GM12878 (cell line): ENCODE results near the gene YBX3. TPM values are rescaled to one million over a fixed set of nuclear protein-coding genes. Genes with fewer than 3 reads are reported as not detected.
A peak's percentile ranks its signal among the peaks of the same experiment; 100 is the strongest.

Experiments
- CBFB ChIP-seq: IDR thresholded peaks from 2 replicates; pipeline ENCODE4 v1.6.1; 2016; ENCODE audit warnings: antibody characterized with exemption, low read depth
- CREB1 ChIP-seq: IDR thresholded peaks from 2 replicates; pipeline ENCODE4 v1.6.1; 2012; ENCODE audit warnings: low read depth, mild to moderate bottlenecking, inconsistent platforms
- EED ChIP-seq: sonication (generic); IDR thresholded peaks from 2 replicates; pipeline ENCODE4 v1.6.1; 2016; ENCODE audit warnings: antibody characterized with exemption, low read depth
- ETV6 ChIP-seq, 2 experiments: fragments of 450-650 bp in 1 of 2; IDR thresholded peaks in 1 of 2; conservative IDR thresholded peaks in 1 of 2; 2 replicates each; pipeline ENCODE4 v1.6.1; 2014; ENCODE audit warnings: antibody characterized with exemption in 1 of 2, borderline replicate concordance in 1 of 2, low read depth in 1 of 2, mild to moderate bottlenecking in 1 of 2, moderate library complexity in 1 of 2
- GABPA ChIP-seq: IDR thresholded peaks from 2 replicates; pipeline ENCODE4 v1.6.1; 2014; ENCODE audit warnings: antibody characterized with exemption, low read depth, mild to moderate bottlenecking, inconsistent platforms
- HCFC1 ChIP-seq: fragments of 150-350 bp; IDR thresholded peaks from 2 replicates; pipeline ENCODE4 v1.6.1; 2014; ENCODE audit warnings: low read length
- IKZF1 ChIP-seq: fragments of 450-650 bp; conservative IDR thresholded peaks from 2 replicates; pipeline ENCODE4 v1.6.1; 2017; ENCODE audit warnings: antibody characterized with exemption, mild to moderate bottlenecking
- IKZF2 ChIP-seq, 2 experiments: fragments of 450-650 bp; IDR thresholded peaks; 2 replicates each; pipeline ENCODE4 v1.6.1; 2017; ENCODE audit warnings: mild to moderate bottlenecking in 2 of 2, moderate library complexity in 2 of 2
- KDM1A ChIP-seq: fragments of 200-600 bp; sonication (generic); IDR thresholded peaks from 2 replicates; pipeline ENCODE4 v1.6.1; 2016; ENCODE audit warnings: borderline replicate concordance
- YBX1 ChIP-seq: fragments of 450-650 bp; IDR thresholded peaks from 2 replicates; pipeline ENCODE4 v1.6.1; 2016; ENCODE audit warnings: antibody characterized with exemption
- ZBED1 ChIP-seq: IDR thresholded peaks from 2 replicates; pipeline ENCODE4 v1.6.1; 2016; ENCODE audit warnings: borderline replicate concordance
- polyA plus RNA-seq, 11 experiments: library from polyadenylated mRNA; depleted of rRNA in 4 of 11; unstranded in 6 of 11; stranded (reverse) in 5 of 11; fragments of >200 nt; fragmentation: Nextera tagmentation in 4 of 11; fragmentation: Illumina TruSeq in 1 of 11; extraction: Ambion mirVana in 4 of 11; extraction: Trizol in 1 of 11; gene quantifications; 1 replicate in 1 of 11; 2 replicates in 10 of 11; pipeline versions ENCODE4 v1.2.1 to v1.2.3, GENCODE V29; 2011 to 2016; ENCODE audit warnings: inconsistent platforms in 2 of 11, missing spikeins in 2 of 11, low read depth in 1 of 11
- total RNA-seq, 4 experiments: library from RNA; depleted of rRNA in 3 of 4; stranded (reverse); fragments of >200 nt in 3 of 4; fragmentation: Illumina TruSeq in 1 of 4; extraction: Trizol in 1 of 4; gene quantifications; 2 replicates each; pipeline versions ENCODE4 v1.2.1 to v1.2.3, GENCODE V29; 2013 to 2021
- TF ChIP-seq, protein P1 (sequence below): fragments of 450-650 bp; IDR thresholded peaks from 2 replicates; pipeline ENCODE4 v1.6.1; 2017; ENCODE audit warnings: mild to moderate bottlenecking, moderate library complexity
- TF ChIP-seq, protein P2 (sequence below): IDR thresholded peaks from 2 replicates; pipeline ENCODE4 v1.6.1; 2011; ENCODE audit warnings: mild to moderate bottlenecking, low read depth, low read length, moderate library complexity; ENCODE audit not compliant: insufficient replicate concordance

Gene YBX3
- total and polyA plus RNA-seq, 10 of the 15 experiments (the other 5 are each of a cell fraction or from before 2014, with no cell fraction given) = 25.9 to 221 (median 111) TPM

DNA sequence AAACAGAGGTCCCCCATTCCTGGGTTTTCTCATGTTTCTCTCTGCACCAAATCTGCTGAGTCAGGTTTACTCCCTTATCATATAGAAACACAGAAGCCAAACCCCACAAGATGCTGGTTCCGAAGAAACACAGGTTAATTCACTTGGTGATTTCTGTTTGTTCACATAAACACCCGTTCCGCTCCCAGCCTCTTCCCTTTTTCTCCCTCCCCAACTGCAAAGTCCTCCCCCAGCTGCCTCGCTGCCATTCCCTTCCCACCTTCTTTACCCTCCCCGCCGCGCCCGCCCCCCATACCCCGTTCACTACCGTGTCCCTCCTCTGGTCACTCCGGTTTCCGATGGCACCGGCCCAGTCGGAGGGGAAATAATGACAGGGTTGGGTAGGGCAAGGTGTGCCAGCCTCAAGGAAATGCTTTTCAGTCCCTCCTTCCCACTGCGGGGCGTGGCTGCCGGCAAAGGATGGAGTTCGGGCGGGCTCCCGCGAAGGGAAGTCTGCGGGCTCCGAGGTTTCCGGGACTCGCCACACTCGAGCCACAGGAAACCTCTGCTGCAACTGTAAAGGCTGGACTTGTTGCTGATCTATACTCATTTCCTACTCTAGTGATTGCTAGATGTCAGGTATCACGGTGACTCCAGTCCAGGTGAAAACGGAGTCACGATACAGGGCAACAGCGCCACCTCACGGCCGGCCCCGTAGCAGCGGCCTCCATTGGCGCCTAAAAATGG, 49.3 kb downstream of the YBX3 start, which contains the start of gene STYK1 (continued):
- TF ChIP-seq IKZF2 (IDR thresholded peaks at IDR 0.05) (no peak), CREB1 (0 out of 2 replicates have a peak, but pooled peaks have one; percentile 37), ZBED1 (no peak), IKZF1 (peak; percentile 41; the same call in 1 of the 2 replicates), CBFB (peak; percentile 38; the same call in 1 of the 2 replicates), ETV6 (conservative IDR thresholded peaks at IDR 0.05 in 1 of 2, IDR thresholded peaks at IDR 0.05 in 1 of 2; ENCODE audit: borderline replicate concordance in 1 of 2, low read depth in 1 of 2) (peak in 1 of 2 experiments; percentile 56; a peak in 1 of 4 replicates), HCFC1 (no peak), YBX1 (no peak), KDM1A (no peak), GABPA (no peak), EED (peak; percentile 63)
- TF ChIP-seq, protein P1, sequence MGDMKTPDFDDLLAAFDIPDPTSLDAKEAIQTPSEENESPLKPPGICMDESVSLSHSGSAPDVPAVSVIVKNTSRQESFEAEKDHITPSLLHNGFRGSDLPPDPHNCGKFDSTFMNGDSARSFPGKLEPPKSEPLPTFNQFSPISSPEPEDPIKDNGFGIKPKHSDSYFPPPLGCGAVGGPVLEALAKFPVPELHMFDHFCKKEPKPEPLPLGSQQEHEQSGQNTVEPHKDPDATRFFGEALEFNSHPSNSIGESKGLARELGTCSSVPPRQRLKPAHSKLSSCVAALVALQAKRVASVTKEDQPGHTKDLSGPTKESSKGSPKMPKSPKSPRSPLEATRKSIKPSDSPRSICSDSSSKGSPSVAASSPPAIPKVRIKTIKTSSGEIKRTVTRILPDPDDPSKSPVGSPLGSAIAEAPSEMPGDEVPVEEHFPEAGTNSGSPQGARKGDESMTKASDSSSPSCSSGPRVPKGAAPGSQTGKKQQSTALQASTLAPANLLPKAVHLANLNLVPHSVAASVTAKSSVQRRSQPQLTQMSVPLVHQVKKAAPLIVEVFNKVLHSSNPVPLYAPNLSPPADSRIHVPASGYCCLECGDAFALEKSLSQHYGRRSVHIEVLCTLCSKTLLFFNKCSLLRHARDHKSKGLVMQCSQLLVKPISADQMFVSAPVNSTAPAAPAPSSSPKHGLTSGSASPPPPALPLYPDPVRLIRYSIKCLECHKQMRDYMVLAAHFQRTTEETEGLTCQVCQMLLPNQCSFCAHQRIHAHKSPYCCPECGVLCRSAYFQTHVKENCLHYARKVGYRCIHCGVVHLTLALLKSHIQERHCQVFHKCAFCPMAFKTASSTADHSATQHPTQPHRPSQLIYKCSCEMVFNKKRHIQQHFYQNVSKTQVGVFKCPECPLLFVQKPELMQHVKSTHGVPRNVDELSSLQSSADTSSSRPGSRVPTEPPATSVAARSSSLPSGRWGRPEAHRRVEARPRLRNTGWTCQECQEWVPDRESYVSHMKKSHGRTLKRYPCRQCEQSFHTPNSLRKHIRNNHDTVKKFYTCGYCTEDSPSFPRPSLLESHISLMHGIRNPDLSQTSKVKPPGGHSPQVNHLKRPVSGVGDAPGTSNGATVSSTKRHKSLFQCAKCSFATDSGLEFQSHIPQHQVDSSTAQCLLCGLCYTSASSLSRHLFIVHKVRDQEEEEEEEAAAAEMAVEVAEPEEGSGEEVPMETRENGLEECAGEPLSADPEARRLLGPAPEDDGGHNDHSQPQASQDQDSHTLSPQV = no peak
- TF ChIP-seq, protein P2, sequence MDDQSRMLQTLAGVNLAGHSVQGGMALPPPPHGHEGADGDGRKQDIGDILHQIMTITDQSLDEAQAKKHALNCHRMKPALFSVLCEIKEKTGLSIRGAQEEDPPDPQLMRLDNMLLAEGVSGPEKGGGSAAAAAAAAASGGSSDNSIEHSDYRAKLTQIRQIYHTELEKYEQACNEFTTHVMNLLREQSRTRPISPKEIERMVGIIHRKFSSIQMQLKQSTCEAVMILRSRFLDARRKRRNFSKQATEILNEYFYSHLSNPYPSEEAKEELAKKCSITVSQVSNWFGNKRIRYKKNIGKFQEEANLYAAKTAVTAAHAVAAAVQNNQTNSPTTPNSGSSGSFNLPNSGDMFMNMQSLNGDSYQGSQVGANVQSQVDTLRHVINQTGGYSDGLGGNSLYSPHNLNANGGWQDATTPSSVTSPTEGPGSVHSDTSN = no peak
